HFF-Myc (cell line): ENCODE data around the gene HSDL1.

Experiments
- DNase-seq: peaks from one replicate; pipeline ENCODE4 v3.0.0-alpha.2; 2011; ENCODE audit warnings: low read depth; ENCODE audit errors: extremely low read depth
- H3K4me3 ChIP-seq: replicated peaks from 2 replicates; pipeline ENCODE4 v1.5.1; 2011; ENCODE audit warnings: low read depth, mild to moderate bottlenecking, control low read depth, low read length
- TF ChIP-seq, protein P1 (sequence below): IDR thresholded peaks from 2 replicates; pipeline ENCODE4 v1.5.1; 2012; ENCODE audit warnings: mild to moderate bottlenecking, low read depth, low read length, control low read depth; ENCODE audit errors: missing control alignments

Gene HSDL1

GRCh38 chr16:84180519-84181140, 35.7 kb upstream of the HSDL1 start:
- TF ChIP-seq, protein P1, sequence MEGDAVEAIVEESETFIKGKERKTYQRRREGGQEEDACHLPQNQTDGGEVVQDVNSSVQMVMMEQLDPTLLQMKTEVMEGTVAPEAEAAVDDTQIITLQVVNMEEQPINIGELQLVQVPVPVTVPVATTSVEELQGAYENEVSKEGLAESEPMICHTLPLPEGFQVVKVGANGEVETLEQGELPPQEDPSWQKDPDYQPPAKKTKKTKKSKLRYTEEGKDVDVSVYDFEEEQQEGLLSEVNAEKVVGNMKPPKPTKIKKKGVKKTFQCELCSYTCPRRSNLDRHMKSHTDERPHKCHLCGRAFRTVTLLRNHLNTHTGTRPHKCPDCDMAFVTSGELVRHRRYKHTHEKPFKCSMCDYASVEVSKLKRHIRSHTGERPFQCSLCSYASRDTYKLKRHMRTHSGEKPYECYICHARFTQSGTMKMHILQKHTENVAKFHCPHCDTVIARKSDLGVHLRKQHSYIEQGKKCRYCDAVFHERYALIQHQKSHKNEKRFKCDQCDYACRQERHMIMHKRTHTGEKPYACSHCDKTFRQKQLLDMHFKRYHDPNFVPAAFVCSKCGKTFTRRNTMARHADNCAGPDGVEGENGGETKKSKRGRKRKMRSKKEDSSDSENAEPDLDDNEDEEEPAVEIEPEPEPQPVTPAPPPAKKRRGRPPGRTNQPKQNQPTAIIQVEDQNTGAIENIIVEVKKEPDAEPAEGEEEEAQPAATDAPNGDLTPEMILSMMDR = no peak
- DNase-seq = no peak
- H3K4me3 ChIP-seq = no peak overlapping the region

- H3K4me3 ChIP-seq = no peak overlapping the region
- TF ChIP-seq, protein P1 = no peak
- DNase-seq = no peak
Observed at GRCh38 chr16:84179612-84180320, 34.8 kb upstream of the HSDL1 start.

DNA sequence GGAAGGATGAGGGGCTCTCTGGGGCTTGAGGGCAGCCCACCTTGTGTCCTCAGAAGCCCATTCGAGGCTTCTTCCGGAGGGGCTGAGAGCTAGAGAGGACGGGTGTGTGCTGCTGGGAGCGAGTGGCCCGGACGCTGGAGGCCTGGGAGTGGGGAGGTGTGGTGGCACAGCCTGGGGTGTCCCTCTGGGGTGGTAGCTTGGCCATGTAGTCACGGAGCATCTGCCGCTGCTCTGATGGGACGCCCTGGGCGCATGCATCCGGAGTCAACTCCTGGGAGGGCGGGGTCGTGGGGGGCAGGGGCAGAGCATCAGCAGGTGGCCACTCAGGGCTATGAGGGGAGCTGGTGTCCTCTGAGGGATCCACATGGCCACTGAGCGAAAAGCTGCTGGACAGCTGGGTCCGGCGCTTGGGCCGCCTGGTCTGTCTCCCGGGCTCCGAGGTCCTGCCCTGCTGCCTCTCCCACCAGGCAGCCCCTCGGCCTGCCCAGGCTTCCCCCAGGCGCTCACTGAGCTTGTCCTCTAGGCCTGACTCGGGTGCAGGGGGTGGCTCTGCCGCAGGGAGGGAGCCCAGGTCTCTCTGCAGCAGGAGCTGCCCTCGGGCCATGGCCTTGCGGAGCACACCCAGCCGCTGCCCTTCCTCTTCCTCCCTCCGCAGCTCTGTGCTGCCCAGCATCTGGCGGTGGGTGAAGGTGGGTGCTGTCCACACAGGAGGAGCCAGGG, 34.1 kb upstream of the HSDL1 start:
- no peak for DNase-seq
- H3K4me3 ChIP-seq = no peak overlapping the region
- TF ChIP-seq, protein P1 = no peak

DNA sequence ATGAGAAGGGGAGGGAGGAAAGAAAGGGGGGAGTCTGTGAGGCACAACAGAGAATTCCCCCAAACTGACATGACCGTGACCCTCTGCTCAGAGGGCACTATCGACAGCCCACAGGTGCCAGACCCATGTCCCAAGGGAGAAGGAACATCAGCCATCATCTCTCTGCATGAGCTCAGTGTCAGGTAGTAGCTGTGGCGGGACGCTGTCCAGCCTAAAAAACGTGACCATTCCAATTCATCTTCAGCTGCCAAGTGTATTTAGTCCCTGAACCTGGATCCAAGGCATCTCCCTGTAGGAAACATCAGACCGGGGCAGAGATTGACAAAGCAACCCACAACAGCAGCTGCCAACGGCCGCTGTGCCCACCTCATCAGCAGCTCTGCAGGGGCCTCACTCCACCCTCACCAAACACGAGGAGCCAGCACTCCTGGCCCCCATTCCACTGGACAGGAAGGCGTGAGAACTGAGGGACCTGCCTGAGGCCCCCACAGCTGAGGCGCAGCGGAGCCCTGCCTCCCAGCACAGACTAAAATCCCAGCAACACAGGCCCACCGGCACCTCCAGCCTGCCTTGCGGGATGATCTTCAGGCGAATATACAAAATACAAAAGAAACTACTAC, 33.3 kb upstream of the HSDL1 start:
- no peak overlapping the region for H3K4me3 ChIP-seq
- TF ChIP-seq, protein P1 = no peak
- DNase-seq = no peak

DNA sequence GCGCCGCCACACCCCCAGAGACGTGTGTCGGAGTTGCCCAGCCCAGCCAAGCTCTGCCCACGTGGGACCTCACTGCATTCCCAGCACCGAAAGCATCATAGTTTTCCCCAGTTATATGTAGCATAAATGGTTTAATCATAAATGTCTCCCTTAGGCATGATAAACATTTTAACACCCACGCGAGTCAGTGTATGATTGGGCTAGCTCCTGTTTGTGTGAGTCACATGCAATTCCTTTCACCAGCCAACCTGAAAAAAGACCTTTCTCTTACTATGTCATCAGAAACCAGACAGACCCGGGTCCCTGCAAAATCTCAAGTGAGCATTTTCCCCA, 32.7 kb upstream of the HSDL1 start:
- no peak for DNase-seq
- TF ChIP-seq, protein P1 = no peak
- H3K4me3 ChIP-seq = no peak overlapping the region

- TF ChIP-seq, protein P1 = no peak
- no peak for DNase-seq
- H3K4me3 ChIP-seq = no peak overlapping the region
Observed at GRCh38 chr16:84176192-84177053, 31.4 kb upstream of the HSDL1 start.
